ENCODE measurements around the gene CPNE1. TPM values are rescaled to one million over a fixed set of nuclear protein-coding genes. Genes with fewer than 3 reads are reported as not detected.

Gene CPNE1
- polyA plus RNA-seq, 3 donors: 153 to 210 (median 167) TPM

DNA sequence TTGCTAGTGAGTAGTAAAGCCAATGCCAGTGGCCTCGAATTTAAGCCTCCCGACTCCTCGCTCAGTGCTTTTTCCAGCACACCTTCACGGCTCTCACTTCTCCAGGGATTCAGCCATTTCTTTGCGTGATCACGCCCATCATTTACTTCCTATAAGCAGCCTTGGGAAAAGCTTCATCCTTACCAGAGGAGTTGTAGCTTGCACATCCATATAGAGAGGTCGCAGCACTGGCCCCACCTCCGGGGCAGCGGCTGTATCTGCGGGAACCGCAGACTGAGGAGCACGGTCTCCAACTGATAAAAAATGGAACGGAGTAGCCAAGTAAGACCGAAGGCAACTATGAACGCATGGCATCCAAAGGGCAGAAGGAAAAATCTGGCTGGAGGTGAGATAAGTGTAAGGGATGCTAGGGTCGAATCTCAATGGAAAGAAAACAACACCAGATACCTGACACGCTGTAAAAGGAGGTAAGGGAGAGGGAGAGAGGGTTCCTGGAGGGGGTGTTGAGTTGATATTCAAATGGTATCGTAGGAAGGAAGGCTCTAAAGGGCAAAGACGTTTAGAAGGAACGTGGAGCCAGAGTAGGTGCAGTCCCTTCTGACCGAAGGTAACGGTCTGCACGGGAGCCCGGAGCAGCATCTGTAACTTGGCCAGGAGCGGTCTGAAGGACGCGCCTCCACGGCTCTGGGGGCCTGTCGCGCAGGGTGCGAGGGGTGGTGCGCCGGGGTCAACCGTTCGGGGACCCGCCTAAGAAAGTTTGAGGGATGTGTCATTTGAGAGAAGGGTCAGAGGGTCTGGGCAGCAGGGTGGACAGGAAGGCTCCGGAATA lies 33.8 kb upstream of the CPNE1 start:
- Mint-ChIP-seq H3K27me3 (ENCODE audit: low read depth in 3 of 3) (peaks cover 0 to 3% (median 1%) of the 10 kb centered on the region in 3 donors), H3K27ac (peak overlapping the region; percentile 73 to 94 (median 88)), H3K36me3 (peaks cover 32 to 46% of the 10 kb centered on the region in 2 donors), H3K4me3 (peak overlapping the region; percentile 96 to 99), H3K9me3 (no peaks in the 10 kb centered on the region), H3K4me1 (peaks cover 32% of the 10 kb centered on the region)
- no peaks in the 10 kb centered on the region for H3K9me3 ChIP-seq (replicated peaks in 1 of 2; ENCODE audit: control insufficient read depth in 1 of 2, insufficient read depth in 1 of 2, low read length in 2 of 2)
- H3K36me3 ChIP-seq (replicated peaks in 1 of 2; ENCODE audit: control insufficient read depth in 1 of 2, insufficient read depth in 2 of 2, low read length in 2 of 2): peaks cover 30 to 42% of the 10 kb centered on the region in 2 donors
- intact Hi-C loops (cut with micrococcal nuclease): loop anchor here in 1 of 2 donors (5.0 kb wide), 1 partner anchor 34 kb away; no protein-coding TSS in a partner anchor
- TF ChIP-seq, protein P1, sequence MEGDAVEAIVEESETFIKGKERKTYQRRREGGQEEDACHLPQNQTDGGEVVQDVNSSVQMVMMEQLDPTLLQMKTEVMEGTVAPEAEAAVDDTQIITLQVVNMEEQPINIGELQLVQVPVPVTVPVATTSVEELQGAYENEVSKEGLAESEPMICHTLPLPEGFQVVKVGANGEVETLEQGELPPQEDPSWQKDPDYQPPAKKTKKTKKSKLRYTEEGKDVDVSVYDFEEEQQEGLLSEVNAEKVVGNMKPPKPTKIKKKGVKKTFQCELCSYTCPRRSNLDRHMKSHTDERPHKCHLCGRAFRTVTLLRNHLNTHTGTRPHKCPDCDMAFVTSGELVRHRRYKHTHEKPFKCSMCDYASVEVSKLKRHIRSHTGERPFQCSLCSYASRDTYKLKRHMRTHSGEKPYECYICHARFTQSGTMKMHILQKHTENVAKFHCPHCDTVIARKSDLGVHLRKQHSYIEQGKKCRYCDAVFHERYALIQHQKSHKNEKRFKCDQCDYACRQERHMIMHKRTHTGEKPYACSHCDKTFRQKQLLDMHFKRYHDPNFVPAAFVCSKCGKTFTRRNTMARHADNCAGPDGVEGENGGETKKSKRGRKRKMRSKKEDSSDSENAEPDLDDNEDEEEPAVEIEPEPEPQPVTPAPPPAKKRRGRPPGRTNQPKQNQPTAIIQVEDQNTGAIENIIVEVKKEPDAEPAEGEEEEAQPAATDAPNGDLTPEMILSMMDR (IDR thresholded peaks at IDR 0.05): no peak
- peaks cover 35% of the 10 kb centered on the region for H4K20me1 ChIP-seq (ENCODE audit: insufficient read depth, low read length)
- peak overlapping the region; percentile 96 for H3K9ac ChIP-seq (ENCODE audit: insufficient read depth, low read length, poor library complexity, severe bottlenecking)
- peaks cover 22 to 33% of the 10 kb centered on the region in 2 donors for H3K4me1 ChIP-seq (ENCODE audit: control insufficient read depth in 1 of 2, insufficient read depth in 2 of 2, low read length in 2 of 2)
- 7% methylated on average over 36 of the region's 37 CpGs for WGBS (ENCODE audit: insufficient coverage)
- H2AFZ ChIP-seq (ENCODE audit: insufficient read depth, low read depth, low read length, poor library complexity, severe bottlenecking): peak overlapping the region; percentile 100
- H3K27me3 ChIP-seq (ENCODE audit: control insufficient read depth in 2 of 2, insufficient read depth in 2 of 2, low read length in 2 of 2): no peaks in the 10 kb centered on the region
- DNase-seq: no peak
- H3K4me3 ChIP-seq (replicated peaks in 1 of 3; ENCODE audit: low read depth in 2 of 3, low read length in 3 of 3): peak overlapping the region; percentile 69 to 94 (median 90)
- peak overlapping the region; percentile 43 to 91 for H3K27ac ChIP-seq (ENCODE audit: low read depth in 1 of 2, low read length in 2 of 2)
- peaks cover 35% of the 10 kb centered on the region for H3K79me2 ChIP-seq (ENCODE audit: insufficient read depth, low read length)
- peak overlapping the region; percentile 97 for H3K4me2 ChIP-seq (replicated peaks; ENCODE audit: extremely low read depth, low read length, poor library complexity, severe bottlenecking)

DNA sequence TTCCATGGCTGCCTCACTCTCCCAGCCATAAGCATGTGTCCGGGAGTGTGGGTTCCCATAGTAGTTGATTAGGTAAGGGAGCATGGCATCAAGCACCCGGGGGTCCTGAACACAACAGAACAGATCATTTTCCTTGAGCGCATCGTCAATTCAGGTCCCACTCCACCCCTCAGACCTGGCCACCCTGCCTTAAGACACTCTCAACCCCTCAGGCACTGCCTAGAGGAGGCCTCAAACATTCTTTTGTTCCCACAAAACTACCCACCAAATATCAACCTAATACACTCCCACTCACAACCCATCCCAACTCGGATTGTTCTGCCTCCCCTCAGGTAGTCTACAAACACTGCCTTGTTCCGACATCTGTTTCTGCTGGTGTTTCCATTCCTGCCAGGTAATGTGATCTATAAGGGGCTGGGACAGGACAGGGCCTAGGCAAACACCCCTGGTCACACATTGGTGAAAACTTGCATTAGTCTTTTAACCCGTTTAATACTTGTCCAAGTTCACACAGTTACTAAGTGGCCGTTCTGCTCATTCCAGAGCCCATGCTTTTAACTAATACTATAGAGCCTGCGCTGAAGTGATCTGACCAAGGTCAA lies 33.1 kb upstream of the CPNE1 start:
- H4K20me1 ChIP-seq (ENCODE audit: insufficient read depth, low read length): peaks cover 28% of the 10 kb centered on the region
- no peaks in the 10 kb centered on the region for H3K9me3 ChIP-seq (replicated peaks in 1 of 2; ENCODE audit: control insufficient read depth in 1 of 2, insufficient read depth in 1 of 2, low read length in 2 of 2)
- Mint-ChIP-seq H3K4me3 (peak overlapping the region; percentile 96 to 99), H3K27me3 (ENCODE audit: low read depth in 3 of 3) (peaks cover 0 to 3% (median 1%) of the 10 kb centered on the region in 3 donors), H3K4me1 (peaks cover 32% of the 10 kb centered on the region), H3K9me3 (no peaks in the 10 kb centered on the region), H3K27ac (peak overlapping the region in 3 of 7 donors; percentile 21 to 91 (median 88)), H3K36me3 (peaks cover 32 to 47% of the 10 kb centered on the region in 2 donors)
- peaks cover 22 to 33% of the 10 kb centered on the region in 2 donors for H3K4me1 ChIP-seq (ENCODE audit: control insufficient read depth in 1 of 2, insufficient read depth in 2 of 2, low read length in 2 of 2)
- peak overlapping the region in 1 of 3 experiments; percentile 94 for H3K4me3 ChIP-seq (replicated peaks in 1 of 3; ENCODE audit: low read depth in 2 of 3, low read length in 3 of 3)
- TF ChIP-seq, protein P1 (IDR thresholded peaks at IDR 0.05): no peak
- no peak overlapping the region for H3K9ac ChIP-seq (ENCODE audit: insufficient read depth, low read length, poor library complexity, severe bottlenecking)
- 88% methylated on average over 4 of the region's 9 CpGs for WGBS (ENCODE audit: insufficient coverage)
- H3K27ac ChIP-seq (ENCODE audit: low read depth in 1 of 2, low read length in 2 of 2): no peak overlapping the region
- H3K36me3 ChIP-seq (replicated peaks in 1 of 2; ENCODE audit: control insufficient read depth in 1 of 2, insufficient read depth in 2 of 2, low read length in 2 of 2): peaks cover 28 to 35% of the 10 kb centered on the region in 2 donors
- H3K79me2 ChIP-seq (ENCODE audit: insufficient read depth, low read length): peaks cover 35% of the 10 kb centered on the region
- H3K27me3 ChIP-seq (ENCODE audit: control insufficient read depth in 2 of 2, insufficient read depth in 2 of 2, low read length in 2 of 2): no peaks in the 10 kb centered on the region
- no peak for DNase-seq
- intact Hi-C loops (cut with micrococcal nuclease): loop anchor here in 1 of 2 donors (5.0 kb wide), 1 partner anchor 35 kb away; no protein-coding TSS in a partner anchor
- peak overlapping the region; percentile 97 for H3K4me2 ChIP-seq (replicated peaks; ENCODE audit: extremely low read depth, low read length, poor library complexity, severe bottlenecking)
- H2AFZ ChIP-seq (ENCODE audit: insufficient read depth, low read depth, low read length, poor library complexity, severe bottlenecking): peak overlapping the region; percentile 100
